ENCODE measurements around the gene KCNJ16.

KCNJ16 gene

DNA sequence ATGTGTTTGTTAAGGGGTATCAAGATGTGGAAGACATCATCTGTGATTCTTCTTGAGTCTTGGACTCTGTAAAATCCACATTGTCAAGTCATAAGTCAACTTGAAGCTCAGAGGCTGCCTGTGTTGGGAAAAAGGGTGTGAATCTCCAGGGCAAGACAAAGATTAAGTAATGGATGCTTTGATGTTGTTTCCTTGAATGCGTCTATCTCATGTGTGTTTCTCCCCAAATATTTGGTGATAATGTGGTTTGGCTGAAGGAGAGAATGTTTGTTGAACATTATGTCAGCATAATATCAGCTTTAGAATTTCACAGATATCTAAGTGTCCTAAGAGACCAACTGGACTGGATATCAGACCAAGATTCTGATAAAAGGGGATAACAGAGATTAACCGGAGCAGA lies 24.1 kb upstream of the KCNJ16 start:
- TF ChIP-seq, protein P1, sequence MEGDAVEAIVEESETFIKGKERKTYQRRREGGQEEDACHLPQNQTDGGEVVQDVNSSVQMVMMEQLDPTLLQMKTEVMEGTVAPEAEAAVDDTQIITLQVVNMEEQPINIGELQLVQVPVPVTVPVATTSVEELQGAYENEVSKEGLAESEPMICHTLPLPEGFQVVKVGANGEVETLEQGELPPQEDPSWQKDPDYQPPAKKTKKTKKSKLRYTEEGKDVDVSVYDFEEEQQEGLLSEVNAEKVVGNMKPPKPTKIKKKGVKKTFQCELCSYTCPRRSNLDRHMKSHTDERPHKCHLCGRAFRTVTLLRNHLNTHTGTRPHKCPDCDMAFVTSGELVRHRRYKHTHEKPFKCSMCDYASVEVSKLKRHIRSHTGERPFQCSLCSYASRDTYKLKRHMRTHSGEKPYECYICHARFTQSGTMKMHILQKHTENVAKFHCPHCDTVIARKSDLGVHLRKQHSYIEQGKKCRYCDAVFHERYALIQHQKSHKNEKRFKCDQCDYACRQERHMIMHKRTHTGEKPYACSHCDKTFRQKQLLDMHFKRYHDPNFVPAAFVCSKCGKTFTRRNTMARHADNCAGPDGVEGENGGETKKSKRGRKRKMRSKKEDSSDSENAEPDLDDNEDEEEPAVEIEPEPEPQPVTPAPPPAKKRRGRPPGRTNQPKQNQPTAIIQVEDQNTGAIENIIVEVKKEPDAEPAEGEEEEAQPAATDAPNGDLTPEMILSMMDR (IDR thresholded peaks at IDR 0.05): no peak
- no peak for TF ChIP-seq ZFX (IDR thresholded peaks at IDR 0.05; ENCODE audit: borderline replicate concordance)
- no peak overlapping the region for H3K27ac ChIP-seq

- TF ChIP-seq, protein P1 (IDR thresholded peaks at IDR 0.05): no peak
- TF ChIP-seq ZFX (IDR thresholded peaks at IDR 0.05; ENCODE audit: borderline replicate concordance): no peak
- no peak overlapping the region for H3K27ac ChIP-seq
These were observed 21.5 kb upstream of the KCNJ16 start for GRCh38 chr17:70053241-70054234.

DNA sequence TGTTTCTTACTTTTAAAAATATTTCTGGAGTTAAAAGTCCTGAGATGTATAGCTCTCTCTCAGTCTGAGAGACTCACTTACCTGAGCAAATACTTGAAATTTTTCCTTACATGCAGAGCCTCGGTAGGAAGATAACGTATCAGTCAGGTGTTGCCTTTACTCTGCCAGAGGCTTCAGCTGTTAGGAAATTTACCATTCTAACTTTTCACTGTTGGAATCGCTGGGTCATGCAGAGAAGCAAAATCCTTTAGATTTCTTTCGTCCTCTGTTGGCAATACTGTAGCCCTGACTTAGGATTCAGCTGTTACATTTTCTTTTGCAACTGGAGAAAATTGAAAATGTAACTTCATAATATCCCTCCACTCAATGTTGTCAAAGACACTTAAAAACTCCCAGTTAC lies 20.0 kb upstream of the KCNJ16 start:
- TF ChIP-seq, protein P1 (IDR thresholded peaks at IDR 0.05): no peak
- no peak for TF ChIP-seq ZFX (IDR thresholded peaks at IDR 0.05; ENCODE audit: borderline replicate concordance)
- H3K27ac ChIP-seq: no peak overlapping the region

- no peak overlapping the region for H3K27ac ChIP-seq
- TF ChIP-seq ZFX (IDR thresholded peaks at IDR 0.05; ENCODE audit: borderline replicate concordance): no peak
These were observed 16.0 kb upstream of the KCNJ16 start for GRCh38 chr17:70059071-70059470.

GRCh38 chr17:70059649-70060048 lies 15.4 kb upstream of the KCNJ16 start:
- no peak for TF ChIP-seq ZFX (IDR thresholded peaks at IDR 0.05; ENCODE audit: borderline replicate concordance)
- TF ChIP-seq, protein P1 (IDR thresholded peaks at IDR 0.05): no peak

GRCh38 chr17:70060415-70060814 lies 14.6 kb upstream of the KCNJ16 start:
- H3K27ac ChIP-seq: no peak overlapping the region
- no peak for TF ChIP-seq ZFX (IDR thresholded peaks at IDR 0.05; ENCODE audit: borderline replicate concordance)
- TF ChIP-seq, protein P1 (IDR thresholded peaks at IDR 0.05): no peak

More at GRCh38 chr17:70059649-70060048, 15.4 kb upstream of the KCNJ16 start:
- no peak overlapping the region for H3K27ac ChIP-seq

- TF ChIP-seq, protein P1 (IDR thresholded peaks at IDR 0.05): no peak
- no peak for TF ChIP-seq ZFX (IDR thresholded peaks at IDR 0.05; ENCODE audit: borderline replicate concordance)
- no peak overlapping the region for H3K27ac ChIP-seq
These were observed 7.9 kb upstream of the KCNJ16 start for GRCh38 chr17:70067134-70067533.

Data from 22Rv1 (cell line).